K562 (cell line): Measurements from ENCODE around the gene CHRM1. TPM values are rescaled to one million over a fixed set of nuclear protein-coding genes. Genes with fewer than 3 reads are reported as not detected.
A peak's percentile ranks its signal among the peaks of the same experiment; 100 is the strongest.

Source experiments
- BRF2 ChIP-seq: IDR thresholded peaks from 3 replicates; pipeline ENCODE4 v1.6.1; 2011; ENCODE audit warnings: borderline replicate concordance, mild to moderate bottlenecking; ENCODE audit not compliant: insufficient read length, insufficient read depth
- CEBPG ChIP-seq, 3 experiments: fragments of 200-800 bp in 1 of 3; sonication (Bioruptor generic) in 1 of 3; sonication (generic) in 1 of 3; formaldehyde crosslinking in 1 of 3; IDR thresholded peaks in 2 of 3; conservative IDR thresholded peaks in 1 of 3; 2 replicates each; pipeline versions ENCODE4 v1.6.1 to v1.8.0; 2016 to 2022; ENCODE audit warnings: missing compliant biosample characterization in 2 of 3, missing genetic modification characterization in 2 of 3, mild to moderate bottlenecking in 1 of 3, missing genetic modification reagents in 1 of 3
- EP300 ChIP-seq: IDR thresholded peaks from 2 replicates; pipeline ENCODE4 v1.6.1; 2012; ENCODE audit warnings: low read length, improper control_type of control experiment
- ERF ChIP-seq: fragments of 450-650 bp; formaldehyde crosslinking; IDR thresholded peaks from 2 replicates; pipeline ENCODE4 v1.4.0; 2020; ENCODE audit warnings: mild to moderate bottlenecking, mixed read lengths
- FOSL1 ChIP-seq: fragments of 200-800 bp; sonication (Bioruptor generic); conservative IDR thresholded peaks from 2 replicates; pipeline ENCODE4 v1.6.1; 2016; ENCODE audit warnings: missing genetic modification characterization, missing compliant biosample characterization
- FOXP1 ChIP-seq: sonication (generic); formaldehyde crosslinking; IDR thresholded peaks from 2 replicates; pipeline ENCODE4 v1.8.0; 2022; ENCODE audit warnings: mild to moderate bottlenecking, missing genetic modification reagents
- GATA2 ChIP-seq: sonication (generic); formaldehyde crosslinking; IDR thresholded peaks from 2 replicates; pipeline ENCODE4 v1.4.0; 2020; ENCODE audit warnings: mild to moderate bottlenecking, missing genetic modification reagents
- HDAC2 ChIP-seq: fragments of 450-650 bp; IDR thresholded peaks from 2 replicates; pipeline ENCODE4 v1.6.1; 2016; ENCODE audit warnings: mild to moderate bottlenecking
- KDM1A ChIP-seq, 2 experiments: fragments of 450-650 bp; IDR thresholded peaks; 2 replicates each; pipeline ENCODE4 v1.6.1; 2016; ENCODE audit warnings: mild to moderate bottlenecking in 2 of 2
- KLF10 ChIP-seq: fragments of 250-450 bp; sonication (Bioruptor Pico); IDR thresholded peaks from 2 replicates; pipeline ENCODE4 v1.6.1; 2021; ENCODE audit warnings: matching md5 sums
- MAFG ChIP-seq: fragments of 450-650 bp; conservative IDR thresholded peaks from 2 replicates; pipeline ENCODE4 v1.6.1; 2016; ENCODE audit warnings: missing genetic modification characterization, missing compliant biosample characterization
- MAX ChIP-seq: sonication (generic); formaldehyde crosslinking; IDR thresholded peaks from 2 replicates; pipeline ENCODE4 v1.9.0; 2022; ENCODE audit warnings: mild to moderate bottlenecking, missing genetic modification reagents
- NCOR1 ChIP-seq: fragments of 450-650 bp; IDR thresholded peaks from 2 replicates; pipeline ENCODE4 v1.6.1; 2016; ENCODE audit warnings: mild to moderate bottlenecking, moderate library complexity
- NFE2L1 ChIP-seq: fragments of 450-650 bp; IDR thresholded peaks from 2 replicates; pipeline ENCODE4 v1.6.1; 2016; ENCODE audit warnings: missing genetic modification characterization, low read depth, mild to moderate bottlenecking, missing compliant biosample characterization, moderate library complexity, borderline replicate concordance
- RBM39 ChIP-seq: fragments of 200-400 bp; formaldehyde crosslinking; optimal IDR thresholded peaks from 2 replicates; pipeline ENCODE3; 2018; ENCODE audit warnings: low read depth, low read length
- TAF1 ChIP-seq: IDR thresholded peaks from 2 replicates; pipeline ENCODE4 v1.6.1; 2011; ENCODE audit warnings: mild to moderate bottlenecking, low read length, moderate library complexity; ENCODE audit not compliant: insufficient read depth, control insufficient read depth, severe bottlenecking; ENCODE audit errors: extremely low read depth
- TCF7L2 ChIP-seq: fragments of 150-350 bp; IDR thresholded peaks from 2 replicates; pipeline ENCODE4 v1.6.1; 2016; ENCODE audit warnings: low read depth, mild to moderate bottlenecking, low read length, moderate library complexity
- ZNF12 ChIP-seq: sonication (generic); formaldehyde crosslinking; IDR thresholded peaks from 2 replicates; pipeline ENCODE4 v1.4.0; 2020; ENCODE audit warnings: mild to moderate bottlenecking, missing genetic modification reagents
- ZNF212 ChIP-seq: fragments of 450-650 bp; formaldehyde crosslinking; IDR thresholded peaks from 2 replicates; pipeline ENCODE4 v1.4.0; 2020; ENCODE audit warnings: mild to moderate bottlenecking
- ZNF444 ChIP-seq: fragments of 250-450 bp; sonication (Bioruptor Pico); IDR thresholded peaks from 2 replicates; pipeline ENCODE4 v1.4.0; 2020; ENCODE audit warnings: mild to moderate bottlenecking, moderate library complexity
- polyA plus RNA-seq, 8 experiments: library from polyadenylated mRNA; depleted of rRNA in 4 of 8; stranded (reverse) in 5 of 8; unstranded in 3 of 8; fragments of >200 nt; fragmentation: Nextera tagmentation in 2 of 8; fragmentation: Illumina TruSeq in 1 of 8; extraction: Ambion mirVana in 2 of 8; extraction: Trizol in 1 of 8; gene quantifications; 2 replicates each; pipeline versions ENCODE4 v1.2.1 to v1.2.3, GENCODE V29; 2011 to 2014; ENCODE audit warnings: inconsistent platforms in 1 of 8, missing spikeins in 1 of 8
- total RNA-seq, 7 experiments: library from RNA; depleted of rRNA in 6 of 7; stranded (reverse); fragments of >200 nt in 6 of 7; fragmentation: Illumina TruSeq in 2 of 7; extraction: Trizol in 2 of 7; gene quantifications; 2 replicates each; pipeline versions ENCODE4 v1.2.1 to v1.2.3, GENCODE V29; 2011 to 2021; ENCODE audit warnings: low replicate concordance in 1 of 7
- TF ChIP-seq, protein P1 (sequence below): fragments of 250-450 bp; sonication (Bioruptor Pico); IDR thresholded peaks from 2 replicates; pipeline ENCODE4 v1.8.0; 2021; ENCODE audit warnings: moderate library complexity, mild to moderate bottlenecking, inconsistent platforms

Gene CHRM1
- total and polyA plus RNA-seq, 9 of the 15 experiments (the other 6 are each of a cell fraction or from before 2014, with no cell fraction given) = not detected

DNA sequence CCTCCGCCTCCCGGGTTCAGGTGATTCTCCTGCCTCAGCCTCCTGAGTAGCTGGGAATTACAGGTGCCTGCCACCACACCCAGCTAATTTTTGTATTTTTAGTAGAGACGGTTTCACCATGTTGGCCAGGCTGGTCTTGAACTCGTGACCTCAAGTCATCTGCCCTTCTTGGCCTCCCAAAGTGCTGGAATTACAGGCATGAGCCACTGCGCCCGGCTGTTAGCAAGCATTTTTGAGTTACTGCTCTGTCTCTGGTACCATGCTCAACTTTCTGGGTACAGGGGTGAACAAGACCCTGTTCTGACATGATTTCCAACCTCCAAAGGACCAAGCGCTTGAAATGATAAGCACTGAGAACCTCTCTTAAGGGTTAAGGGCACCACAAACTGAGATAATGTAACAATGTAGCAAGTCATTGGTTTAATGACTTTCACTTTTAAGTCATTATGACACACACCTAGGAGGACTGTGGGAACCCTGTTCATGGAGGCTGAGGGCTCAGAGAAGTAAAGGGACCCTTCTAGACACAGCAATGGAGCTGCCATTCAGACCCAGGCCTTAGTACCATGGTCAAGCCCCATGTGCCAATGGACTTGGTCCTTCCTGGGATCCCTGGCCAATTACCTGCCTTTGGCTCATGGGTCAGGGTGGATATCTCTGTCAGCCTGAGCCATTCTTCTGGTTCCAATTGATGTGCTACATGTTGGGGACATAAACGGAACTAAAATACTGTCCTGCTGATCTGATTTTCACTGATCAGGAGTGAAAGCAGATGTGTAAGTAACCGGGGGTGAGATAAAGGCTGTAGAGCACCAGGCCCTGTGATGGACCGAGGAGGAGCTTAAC lies 28.9 kb downstream of the CHRM1 start (continued):
- TF ChIP-seq RBM39 (no peak), GATA2 (CRISPR knock-in tag) (no peak), KLF10 (CRISPR knock-in tag) (no peak), ERF (CRISPR knock-in tag) (no peak), NCOR1 (no peak), ZNF212 (CRISPR knock-in tag) (no peak), FOSL1 (0 out of 2 replicates have a peak, but pooled peaks have one; percentile 36), TAF1 (no peak), EP300 (no peak; the same call in 1 of the 2 replicates), CEBPG (CRISPR knock-in tag; IDR thresholded peaks at IDR 0.05) (peak; percentile 52), CEBPG (tag; conservative IDR thresholded peaks at IDR 0.05 in 1 of 2, IDR thresholded peaks at IDR 0.05 in 1 of 2) (no peak), ZNF12 (CRISPR knock-in tag) (peak; percentile 49; the same call in 1 of the 2 replicates), TCF7L2 (no peak), MAFG (peak; percentile 80), HDAC2 (0 out of 2 replicates have a peak, but pooled peaks have one; percentile 17), NFE2L1 (tag) (no peak), MAX (CRISPR knock-in tag) (0 out of 2 replicates have a peak, but pooled peaks have one; percentile 23), BRF2 (no peak), KDM1A (IDR thresholded peaks at IDR 0.05) (peak; percentile 21 to 32; a peak in 2 of 4 replicates), ZNF444 (no peak), FOXP1 (CRISPR knock-in tag) (peak; percentile 57; the same call in 1 of the 2 replicates)
- TF ChIP-seq, protein P1, sequence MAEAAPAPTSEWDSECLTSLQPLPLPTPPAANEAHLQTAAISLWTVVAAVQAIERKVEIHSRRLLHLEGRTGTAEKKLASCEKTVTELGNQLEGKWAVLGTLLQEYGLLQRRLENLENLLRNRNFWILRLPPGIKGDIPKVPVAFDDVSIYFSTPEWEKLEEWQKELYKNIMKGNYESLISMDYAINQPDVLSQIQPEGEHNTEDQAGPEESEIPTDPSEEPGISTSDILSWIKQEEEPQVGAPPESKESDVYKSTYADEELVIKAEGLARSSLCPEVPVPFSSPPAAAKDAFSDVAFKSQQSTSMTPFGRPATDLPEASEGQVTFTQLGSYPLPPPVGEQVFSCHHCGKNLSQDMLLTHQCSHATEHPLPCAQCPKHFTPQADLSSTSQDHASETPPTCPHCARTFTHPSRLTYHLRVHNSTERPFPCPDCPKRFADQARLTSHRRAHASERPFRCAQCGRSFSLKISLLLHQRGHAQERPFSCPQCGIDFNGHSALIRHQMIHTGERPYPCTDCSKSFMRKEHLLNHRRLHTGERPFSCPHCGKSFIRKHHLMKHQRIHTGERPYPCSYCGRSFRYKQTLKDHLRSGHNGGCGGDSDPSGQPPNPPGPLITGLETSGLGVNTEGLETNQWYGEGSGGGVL (CRISPR knock-in tag) = no peak
